ENCODE data around the gene H6PD. TPM values are rescaled to one million over a fixed set of nuclear protein-coding genes. Genes with fewer than 3 reads are reported as not detected.
"Not testable (repeated sequence)": the region's sequence is repeated elsewhere in the genome, so short reads cannot be mapped to it uniquely, and the experiment has no call there.

Gene H6PD
- polyA plus RNA-seq, 10 donors: 29.4 to 51.8 (median 35.2) TPM

- peak in 2 of 3 donors; percentile 59 to 82 for DNase-seq
These were observed 60.5 kb downstream of the H6PD start for GRCh38 chr1:9294910-9295636.

DNA sequence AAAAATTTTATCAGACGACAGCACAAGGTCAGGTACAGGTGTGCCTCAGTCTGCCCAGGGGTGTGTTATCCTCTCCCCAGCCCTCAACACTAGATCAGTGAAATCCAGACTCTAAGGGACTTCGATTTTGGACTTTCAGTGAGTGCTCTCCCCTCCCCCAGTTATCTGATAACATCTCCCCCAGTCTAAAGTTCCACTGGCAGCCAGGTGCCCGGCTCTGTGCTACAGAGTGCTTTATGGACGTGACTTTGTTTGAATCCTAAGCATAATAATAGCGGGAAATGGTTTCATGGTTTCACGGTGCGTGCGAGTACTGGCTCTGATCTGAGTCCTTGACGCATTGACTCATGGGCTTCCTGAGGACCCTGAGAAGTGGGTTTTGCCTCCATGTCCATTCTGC, 61.3 kb downstream of the H6PD start:
- DNase-seq: no peak

DNA sequence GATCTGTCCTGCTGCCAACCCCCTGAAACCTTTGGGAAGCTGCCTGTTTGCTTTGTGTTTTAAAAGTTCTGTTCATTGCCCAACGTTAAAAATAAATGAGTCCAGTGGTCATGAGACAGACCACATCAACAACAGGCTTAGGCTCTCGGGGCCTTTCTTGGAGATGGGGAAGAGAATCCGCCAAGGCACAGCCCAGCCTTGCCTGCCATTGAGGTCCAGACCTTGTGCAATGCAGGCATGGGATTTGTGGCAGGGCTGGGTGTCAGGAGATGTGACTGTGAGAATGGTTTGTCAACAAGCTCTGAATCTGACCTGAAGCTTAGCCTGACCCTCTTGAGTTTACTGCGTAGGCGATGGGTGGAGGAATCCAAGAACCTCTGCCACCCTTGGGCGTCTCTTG, 62.3 kb downstream of the H6PD start:
- no peak for DNase-seq

DNA sequence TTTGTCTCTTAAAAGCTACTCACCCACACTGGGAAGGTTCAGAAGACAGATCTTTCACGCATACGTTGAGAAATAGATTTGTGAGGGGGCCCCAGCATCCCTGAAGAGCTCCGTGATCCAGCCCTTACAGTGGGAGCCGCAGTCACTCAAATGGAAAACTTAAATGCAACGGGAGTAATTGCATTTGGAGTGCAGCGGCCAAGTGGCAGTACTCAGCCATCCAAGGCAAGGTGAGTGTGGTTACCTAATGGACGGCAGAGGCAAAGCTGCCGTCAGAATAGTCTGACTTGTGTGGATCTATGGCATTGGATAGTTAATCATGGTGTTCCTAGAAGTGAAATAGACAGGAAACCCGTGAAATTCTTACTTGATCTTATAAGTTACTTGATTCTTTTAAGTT, 63.3 kb downstream of the H6PD start:
- DNase-seq: no peak

DNA sequence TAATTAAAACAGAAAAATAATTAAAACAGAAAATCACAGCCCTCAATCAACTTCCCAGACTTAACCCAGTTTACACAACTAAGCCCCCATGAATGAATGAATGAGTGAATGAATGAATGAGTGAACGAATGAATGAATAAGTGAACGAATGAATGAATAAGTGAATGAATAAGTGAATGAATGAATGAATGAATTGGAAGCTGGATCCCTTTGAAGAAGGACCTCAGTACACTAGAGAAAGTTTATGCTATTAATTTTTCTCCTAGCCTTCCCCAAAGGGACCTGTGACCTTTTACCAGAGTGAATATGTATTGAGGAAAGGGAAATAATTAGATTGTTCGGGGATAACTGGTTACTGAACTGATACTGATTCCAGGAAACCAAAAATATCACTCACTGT, 63.7 kb downstream of the H6PD start:
- no peak for DNase-seq

DNA sequence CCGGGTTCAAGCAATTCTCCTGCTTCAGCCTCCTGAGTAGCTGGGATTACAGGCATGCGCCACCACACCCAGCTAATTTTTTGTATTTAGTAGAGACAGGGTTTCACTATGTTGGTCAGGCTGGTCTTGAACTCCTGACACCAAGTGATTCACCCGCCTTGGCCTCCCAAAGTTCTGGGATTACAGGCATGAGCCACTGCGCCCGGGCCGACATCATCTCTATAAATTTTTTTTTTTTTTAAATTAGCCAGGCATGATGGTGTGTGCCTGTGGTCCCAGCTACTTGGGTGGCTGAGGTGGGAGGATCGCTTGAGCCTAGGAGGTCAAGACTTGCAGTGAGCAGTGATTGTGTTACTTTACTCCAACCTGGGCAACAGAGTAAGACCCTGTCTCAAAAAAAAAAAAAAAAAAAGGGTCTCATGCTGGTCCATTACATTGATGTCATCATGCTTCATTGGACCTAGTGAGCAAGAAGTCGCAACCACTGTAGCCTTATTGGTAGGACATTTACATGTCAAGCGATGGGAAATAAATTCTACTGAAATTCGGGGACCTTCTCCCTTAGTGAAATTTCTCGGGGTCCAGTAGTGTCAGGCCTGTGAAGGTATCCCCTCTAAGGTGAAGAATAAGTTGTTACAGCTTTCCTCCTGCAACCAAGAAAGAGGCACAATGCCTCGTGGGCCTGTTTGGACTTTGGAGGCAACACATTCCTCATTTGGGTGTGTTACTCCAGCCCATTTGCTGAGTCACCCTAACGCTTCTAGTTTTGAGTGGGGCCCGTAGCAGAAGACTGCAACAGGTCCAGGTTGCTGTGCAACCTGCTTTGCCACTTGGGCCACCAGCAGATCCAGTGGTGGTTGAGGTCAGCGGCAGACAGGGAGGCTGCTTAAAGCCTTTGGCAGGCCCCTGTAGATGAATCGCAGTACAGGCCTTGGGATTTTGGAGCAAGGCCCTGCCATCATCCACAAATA, 65.3 kb downstream of the H6PD start:
- DNase-seq: not testable (repeated sequence)

DNA sequence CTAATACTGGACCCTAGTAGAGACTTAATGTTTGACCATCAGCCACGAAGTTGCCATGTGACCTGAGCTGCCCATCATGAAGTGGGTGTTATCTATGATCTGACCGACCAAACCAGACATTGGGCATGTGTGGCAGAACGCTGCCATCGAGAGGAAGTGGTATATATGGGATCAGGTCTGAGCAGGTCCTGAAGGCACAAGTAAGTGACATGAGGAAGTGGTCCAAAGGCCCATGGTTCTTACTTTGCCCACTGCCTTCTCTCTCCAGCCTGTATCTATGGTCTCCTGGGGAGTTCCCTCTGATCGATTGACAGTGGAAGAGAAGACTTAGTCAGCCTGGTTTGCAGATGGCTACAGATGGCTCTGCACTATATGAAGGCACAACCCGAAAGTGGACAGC, 66.0 kb downstream of the H6PD start:
- no peak for DNase-seq

GRCh38 chr1:9302745-9303524, 68.4 kb downstream of the H6PD start:
- peak in 2 of 3 donors; percentile 49 to 84 for DNase-seq

- DNase-seq: no peak
These were observed 69.3 kb downstream of the H6PD start for GRCh38 chr1:9303916-9304315.

- no peak for DNase-seq
These were observed 70.6 kb downstream of the H6PD start for GRCh38 chr1:9305216-9305615.

- no peak for DNase-seq
These were observed 71.4 kb downstream of the H6PD start for GRCh38 chr1:9306006-9306405.

DNA sequence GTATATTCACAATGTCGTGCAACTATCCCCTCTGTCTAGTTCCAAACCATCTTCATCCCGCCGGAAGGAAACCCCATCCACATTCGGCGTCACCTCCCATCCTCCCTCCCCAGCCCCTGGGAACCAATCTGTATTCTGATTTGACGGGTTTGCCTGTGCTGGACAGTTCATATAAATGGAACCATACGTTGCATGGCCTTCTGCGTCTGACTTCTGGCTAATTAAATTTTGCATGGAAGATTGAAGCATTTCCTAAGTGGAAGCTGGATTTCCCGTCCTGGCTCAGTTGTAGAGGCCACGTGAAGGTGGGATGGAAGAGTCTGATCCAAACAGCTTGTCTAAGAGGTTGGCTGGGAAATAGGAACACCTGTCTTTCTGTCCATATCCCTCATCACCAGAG, 72.7 kb downstream of the H6PD start:
- no peak for DNase-seq

- DNase-seq: no peak
These were observed 73.7 kb downstream of the H6PD start for GRCh38 chr1:9308236-9308785.

DNA sequence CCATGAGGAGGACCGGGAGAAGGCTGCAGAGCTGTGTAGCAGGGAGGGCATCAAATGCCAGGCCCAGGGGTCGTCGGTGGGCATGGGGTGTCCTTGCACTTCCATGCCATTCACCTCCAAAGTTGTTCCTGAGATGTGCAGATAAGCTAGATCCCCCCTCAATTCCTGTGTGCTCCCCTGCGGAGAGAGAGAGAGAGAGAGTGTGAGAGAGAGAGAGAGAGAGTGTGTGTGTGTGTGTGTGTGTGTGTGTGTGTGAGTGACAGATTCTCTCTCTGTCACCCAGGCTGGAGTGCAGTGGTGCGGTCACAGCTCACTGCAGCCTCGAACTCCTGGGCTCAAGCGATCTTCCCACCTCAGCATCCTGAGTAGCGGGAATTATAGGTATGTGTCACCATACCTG, 74.5 kb downstream of the H6PD start:
- no peak for DNase-seq

- DNase-seq: no peak
These were observed 75.4 kb downstream of the H6PD start for GRCh38 chr1:9309991-9310390.

- no peak for DNase-seq
These were observed 76.5 kb downstream of the H6PD start for GRCh38 chr1:9311029-9311428.

DNA sequence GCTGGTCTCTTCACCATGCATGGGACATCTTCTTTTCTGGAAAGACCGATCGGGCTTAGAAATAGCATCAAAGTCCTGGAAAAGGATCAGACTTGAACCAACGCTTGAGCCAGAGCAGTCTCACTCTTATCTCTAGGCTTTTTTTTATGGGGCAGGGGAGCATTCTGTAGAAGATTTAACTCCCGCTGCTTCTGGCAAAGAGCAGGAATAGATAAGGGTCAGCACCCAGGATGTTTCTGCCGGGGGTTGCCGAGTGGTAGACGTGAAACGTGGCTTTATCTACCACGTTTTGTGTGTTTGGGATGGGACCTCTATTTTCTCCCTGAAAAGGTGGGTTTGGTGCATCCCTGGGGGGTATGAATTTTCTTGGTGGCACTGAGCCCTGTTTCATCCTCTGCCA, 76.9 kb downstream of the H6PD start:
- no peak for DNase-seq

DNA sequence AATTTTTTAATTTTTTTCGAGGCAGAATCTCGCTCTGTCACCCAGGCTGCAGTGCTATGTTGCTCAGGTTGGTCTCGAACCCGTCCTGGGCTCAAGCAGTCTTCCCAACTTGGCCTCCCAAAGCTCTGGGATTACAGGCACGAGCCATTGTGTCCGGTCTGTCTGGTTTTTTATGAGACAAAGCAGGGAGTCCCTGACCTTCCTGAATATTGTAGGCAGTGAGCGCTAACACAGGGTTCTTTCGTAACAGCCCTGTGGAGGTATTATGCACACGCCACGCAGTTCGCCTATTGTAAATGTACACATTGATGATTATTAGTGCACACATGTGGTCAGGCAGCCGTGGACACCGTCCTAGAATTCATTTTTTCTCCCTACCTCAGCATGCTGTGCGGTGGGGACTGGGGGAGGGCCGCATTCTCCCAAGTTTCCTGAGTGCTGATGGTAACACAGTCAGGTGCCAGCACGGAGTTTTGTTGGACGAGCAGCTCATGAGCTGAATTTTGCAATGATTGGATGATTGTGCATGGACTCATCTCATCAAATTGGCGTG, 77.7 kb downstream of the H6PD start:
- DNase-seq: no peak

- no peak for DNase-seq
These were observed 79.0 kb downstream of the H6PD start for GRCh38 chr1:9313576-9313975.

GRCh38 chr1:9314111-9314510, 79.5 kb downstream of the H6PD start:
- DNase-seq: no peak

GRCh38 chr1:9314711-9315379, 80.3 kb downstream of the H6PD start:
- DNase-seq: no peak
